RWPE2 (cell line): ENCODE data around the gene SIL1.
"Not testable (repeated sequence)": the region's sequence is repeated elsewhere in the genome, so short reads cannot be mapped to it uniquely, and the experiment has no call there.

Source experiments
- ATAC-seq: fragments of 200-7000 bp; cut with Tn5 transposase; 3 replicates; pipeline ENCODE4 v1.9.1; 2021; ENCODE audit warnings: low read depth
- DNase-seq: peaks from one replicate; pipeline ENCODE4 v3.0.0-alpha.2; 2020; ENCODE audit warnings: low spot score
- H3K27ac ChIP-seq: fragments of 450-650 bp; 2 replicates; pipeline ENCODE4 v1.5.1; 2017; ENCODE audit warnings: mild to moderate bottlenecking; ENCODE audit not compliant: poor library complexity, severe bottlenecking
- H3K27me3 ChIP-seq: fragments of 250-450 bp; sonication (Bioruptor Pico); 2 replicates; pipeline ENCODE4 v1.5.1; 2021; ENCODE audit warnings: mild to moderate bottlenecking, moderate library complexity; ENCODE audit not compliant: insufficient read depth, poor library complexity, severe bottlenecking
- H3K36me3 ChIP-seq: fragments of 250-450 bp; sonication (Bioruptor Pico); 2 replicates; pipeline ENCODE4 v1.5.1; 2020; ENCODE audit warnings: low read depth, mild to moderate bottlenecking, moderate library complexity
- H3K4me1 ChIP-seq: fragments of 250-450 bp; sonication (Bioruptor Pico); 2 replicates; pipeline ENCODE4 v1.5.1; 2021; ENCODE audit warnings: mild to moderate bottlenecking, moderate library complexity; ENCODE audit not compliant: insufficient read depth, poor library complexity, severe bottlenecking
- H3K4me3 ChIP-seq: fragments of 250-450 bp; sonication (Bioruptor Pico); 2 replicates; pipeline ENCODE4 v1.5.1; 2021; ENCODE audit warnings: mild to moderate bottlenecking, moderate library complexity; ENCODE audit not compliant: severe bottlenecking
- H3K9me3 ChIP-seq: fragments of 250-450 bp; sonication (Bioruptor Pico); 2 replicates; pipeline ENCODE4 v1.5.1; 2021; ENCODE audit warnings: mild to moderate bottlenecking, moderate library complexity; ENCODE audit not compliant: severe bottlenecking
- CTCF ChIP-seq: fragments of 450-650 bp; IDR thresholded peaks from one replicate; pipeline ENCODE4 v1.5.1; 2017; ENCODE audit warnings: mild to moderate bottlenecking, moderate library complexity; ENCODE audit not compliant: poor library complexity, severe bottlenecking

Gene SIL1

DNA sequence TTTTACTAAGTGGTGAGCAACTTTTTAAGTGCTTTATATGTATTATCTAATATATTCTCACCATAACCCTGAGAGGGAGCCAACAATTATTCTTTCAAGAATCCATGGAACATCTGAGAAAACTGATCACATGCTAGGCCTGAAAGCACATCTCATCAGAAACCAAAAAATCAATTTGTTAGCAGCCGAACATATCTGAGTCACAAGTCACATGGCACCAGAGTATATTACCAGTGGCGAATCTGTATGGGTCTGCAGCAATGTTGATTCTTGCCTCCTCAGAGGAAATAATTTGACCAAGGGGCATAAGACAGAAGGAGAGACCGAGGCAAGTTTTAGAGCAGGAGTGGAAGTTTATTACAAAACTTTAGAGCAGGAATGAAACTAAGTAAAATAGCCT is 25.3 kb upstream of the SIL1 start:
- Histone ChIP-seq H3K4me3 (no peak overlapping the region), H3K4me1 (no peaks in the 10 kb centered on the region), H3K27me3 (no peaks in the 10 kb centered on the region), H3K36me3 (no peaks in the 10 kb centered on the region), H3K27ac (no peak overlapping the region), H3K9me3 (no peaks in the 10 kb centered on the region)
- DNase-seq = no peak
- ATAC-seq = no peak
- no peak for TF ChIP-seq CTCF

- no peaks in the 10 kb centered on the region for H3K27me3 ChIP-seq
- H3K9me3 ChIP-seq = peaks cover 2% of the 10 kb centered on the region
- ATAC-seq = peak; percentile 50; the same call in 2 of the 3 replicates
- H3K36me3 ChIP-seq = no peaks in the 10 kb centered on the region
- H3K4me3 ChIP-seq = no peak overlapping the region
- no peak for TF ChIP-seq CTCF
- H3K4me1 ChIP-seq = no peaks in the 10 kb centered on the region
- DNase-seq = no peak
- no peak overlapping the region for H3K27ac ChIP-seq
These were observed 24.2 kb upstream of the SIL1 start for GRCh38 chr5:139222346-139222745.

DNA sequence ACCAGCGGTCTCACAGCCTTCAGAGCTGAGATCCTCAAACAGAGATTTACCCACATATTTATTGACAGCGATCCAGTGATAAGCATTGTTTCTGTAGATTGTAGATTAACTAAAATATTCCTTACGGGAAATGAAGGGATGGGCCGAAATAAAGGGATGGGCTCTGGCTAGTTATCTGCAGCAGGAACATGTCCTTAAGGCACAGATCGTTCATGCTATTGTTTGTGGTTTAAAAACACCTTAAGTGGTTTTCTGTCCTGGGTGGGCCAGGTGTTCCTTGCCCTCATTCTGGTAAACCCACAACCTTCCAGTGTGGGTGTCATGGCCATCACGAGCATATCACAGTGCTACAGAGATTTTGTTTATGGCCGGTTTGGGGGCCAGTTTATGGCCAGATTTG is 19.9 kb upstream of the SIL1 start:
- H3K36me3 ChIP-seq, ATAC-seq, H3K4me1 ChIP-seq, H3K27me3 ChIP-seq, H3K4me3 ChIP-seq, H3K9me3 ChIP-seq, DNase-seq, H3K27ac ChIP-seq: not testable (repeated sequence)

- H3K9me3 ChIP-seq = peaks cover 2% of the 10 kb centered on the region
- no peak for TF ChIP-seq CTCF
- no peak overlapping the region for H3K27ac ChIP-seq
- H3K4me3 ChIP-seq = no peak overlapping the region
- H3K4me1 ChIP-seq = no peaks in the 10 kb centered on the region
- DNase-seq (no peak), ATAC-seq (no peak)
- H3K36me3 ChIP-seq = no peaks in the 10 kb centered on the region
- no peaks in the 10 kb centered on the region for H3K27me3 ChIP-seq
These were observed 17.2 kb upstream of the SIL1 start for GRCh38 chr5:139215107-139215975.

DNA sequence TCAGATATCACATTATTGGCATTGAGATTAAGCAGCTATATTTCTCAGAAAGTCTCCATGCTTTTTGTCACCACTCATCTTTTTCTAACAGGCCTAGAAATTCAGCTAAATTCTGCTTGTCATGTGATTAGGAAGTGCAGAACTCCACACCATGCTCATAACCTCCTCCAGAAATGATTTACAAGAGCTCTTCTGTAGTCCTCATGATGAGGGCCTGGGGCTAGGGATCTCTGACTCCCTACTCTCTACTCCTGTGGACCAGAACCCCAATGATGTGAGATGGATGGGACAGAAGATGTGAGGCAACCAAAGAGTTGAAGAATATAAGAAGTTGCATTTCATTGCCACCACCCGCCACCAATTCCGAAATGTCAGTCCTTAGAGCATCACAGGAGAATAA is 16.5 kb upstream of the SIL1 start:
- Histone ChIP-seq H3K27ac (no peak overlapping the region), H3K36me3 (no peaks in the 10 kb centered on the region), H3K27me3 (no peaks in the 10 kb centered on the region), H3K9me3 (peaks cover 2% of the 10 kb centered on the region), H3K4me1 (no peaks in the 10 kb centered on the region), H3K4me3 (no peak overlapping the region)
- no peak for TF ChIP-seq CTCF
- no peak for DNase-seq
- ATAC-seq = no peak
